DLD1 (cell line): ENCODE data around the gene MCTP1.

Experiments used
- in situ Hi-C: cut with HindIII; loops from 2 replicates; pipeline ENCODE4 v1.10.0; 2017; ENCODE audit warnings: low sequenced_read_pairs

The MCTP1 gene

DNA sequence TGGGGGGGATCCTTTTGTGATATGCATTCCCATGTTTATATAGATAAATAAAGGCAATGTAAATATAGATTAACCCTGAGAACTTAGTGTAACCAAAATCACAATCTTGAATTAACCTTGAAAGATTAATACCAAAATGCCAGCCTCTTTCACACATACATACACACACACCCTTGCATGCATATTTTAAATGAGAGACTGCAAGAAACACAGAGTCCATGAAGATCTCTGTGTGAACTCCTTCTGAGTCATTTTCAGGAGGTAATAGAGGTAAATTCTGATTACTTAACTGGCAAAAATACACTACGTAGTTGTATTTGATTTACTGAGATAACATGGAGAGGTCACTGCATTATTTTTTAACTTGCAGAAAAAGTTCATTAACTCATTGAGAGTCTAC is 548.4 kb downstream of the MCTP1 start:
- in situ Hi-C loops: no loop called here

GRCh38 chr5:94731471-94731870 is 553.4 kb downstream of the MCTP1 start:
- in situ Hi-C loops: no loop called here

- in situ Hi-C loops: no loop called here
These were observed 559.8 kb downstream of the MCTP1 start for GRCh38 chr5:94725142-94725541.

DNA sequence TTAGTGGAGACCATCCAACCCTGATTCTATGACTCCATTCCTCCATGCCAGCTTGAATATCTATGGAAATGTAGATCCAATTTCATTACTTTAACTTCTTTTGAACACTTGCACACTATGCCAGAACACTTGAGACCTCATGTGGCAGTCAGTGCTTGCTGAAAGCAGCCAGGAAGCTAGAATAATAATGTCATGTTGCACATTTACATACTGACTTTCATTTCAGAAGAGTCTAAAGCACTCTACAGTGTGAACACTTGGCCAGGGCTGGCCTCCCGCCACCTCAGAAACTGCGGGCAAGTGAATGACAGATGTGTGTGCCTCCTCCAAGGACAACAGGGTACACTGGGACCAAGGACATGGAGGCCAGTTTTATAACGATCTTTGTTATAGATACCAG is 569.1 kb downstream of the MCTP1 start:
- in situ Hi-C loops: no loop called here

DNA sequence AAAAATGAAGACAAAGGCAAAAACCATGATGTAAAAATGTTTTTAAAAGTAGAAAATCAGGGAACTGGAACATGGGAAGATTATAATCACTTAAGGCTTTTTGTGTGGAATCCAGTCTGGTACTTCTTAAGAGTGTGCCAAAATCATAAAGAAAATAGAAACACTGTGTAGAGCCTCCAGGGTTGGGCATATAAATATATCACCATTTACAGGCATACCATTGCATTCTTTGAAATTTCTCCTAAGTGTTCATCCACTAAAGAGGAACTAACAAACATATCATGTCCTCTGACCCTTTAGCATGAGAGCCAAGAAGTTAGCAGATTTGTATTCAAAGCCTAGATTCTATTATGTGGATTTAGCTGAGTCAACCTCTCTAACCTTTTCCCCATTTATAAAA is 573.1 kb downstream of the MCTP1 start:
- in situ Hi-C loops: no loop called here

DNA sequence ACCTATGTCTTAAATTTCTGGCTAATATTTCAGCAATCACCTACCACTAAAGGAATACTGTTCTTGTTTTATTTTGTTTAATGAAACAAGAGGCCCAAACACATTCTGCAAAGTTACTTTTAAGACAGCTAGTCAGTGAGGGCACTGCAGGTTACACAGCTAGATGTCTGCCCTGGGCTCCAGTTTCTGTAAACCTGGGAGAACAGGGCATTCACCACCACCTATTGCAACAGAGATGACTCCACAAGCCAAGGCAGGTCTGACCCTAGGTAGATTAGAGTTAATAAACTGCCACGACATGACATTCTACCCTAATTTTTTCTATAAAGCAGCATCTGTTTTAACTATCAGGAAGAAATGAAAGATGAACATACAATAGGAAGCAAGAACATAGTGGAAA is 575.6 kb downstream of the MCTP1 start:
- in situ Hi-C loops: no loop called here

DNA sequence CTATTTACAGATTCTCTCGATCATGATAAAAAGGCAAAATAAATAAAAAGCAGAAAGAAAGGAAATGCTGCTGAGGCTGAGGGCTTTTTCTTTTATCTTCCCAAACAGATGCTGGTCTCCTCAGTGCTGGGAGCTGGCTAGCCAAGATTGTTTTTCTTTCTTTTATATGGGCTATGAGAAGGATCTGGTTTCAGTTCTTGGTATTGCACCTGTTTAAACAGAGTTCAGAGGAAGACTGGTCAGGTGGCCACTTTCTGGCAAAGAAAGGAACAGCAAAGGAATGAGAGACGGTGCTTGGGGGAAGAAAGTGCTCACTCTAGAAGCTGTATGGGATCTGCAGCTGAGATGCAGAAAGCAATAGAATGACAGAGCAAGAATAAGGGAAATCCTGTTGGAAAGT is 577.5 kb downstream of the MCTP1 start:
- in situ Hi-C loops: no loop called here

- in situ Hi-C loops: no loop called here
These were observed 579.5 kb downstream of the MCTP1 start for GRCh38 chr5:94705427-94705826.

DNA sequence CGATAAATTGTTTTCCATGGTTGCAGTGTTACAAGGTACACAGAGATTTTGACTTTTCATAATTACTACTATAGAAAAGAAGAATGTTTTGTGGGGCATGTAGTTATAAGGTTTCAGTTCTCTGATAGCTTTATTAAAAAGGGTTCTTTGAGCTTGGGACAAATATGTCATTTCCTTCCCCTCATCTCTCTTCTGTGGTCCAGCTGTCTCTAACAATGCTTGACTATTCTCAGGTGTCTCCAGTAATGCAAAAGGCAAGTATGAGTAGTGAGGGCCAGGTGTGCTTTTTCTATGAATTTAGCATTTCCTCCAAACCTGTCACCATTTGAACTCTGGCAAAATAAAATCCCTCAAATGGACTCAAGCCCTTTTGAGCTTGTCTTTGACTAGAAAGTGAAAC is 582.2 kb downstream of the MCTP1 start:
- in situ Hi-C loops: no loop called here

DNA sequence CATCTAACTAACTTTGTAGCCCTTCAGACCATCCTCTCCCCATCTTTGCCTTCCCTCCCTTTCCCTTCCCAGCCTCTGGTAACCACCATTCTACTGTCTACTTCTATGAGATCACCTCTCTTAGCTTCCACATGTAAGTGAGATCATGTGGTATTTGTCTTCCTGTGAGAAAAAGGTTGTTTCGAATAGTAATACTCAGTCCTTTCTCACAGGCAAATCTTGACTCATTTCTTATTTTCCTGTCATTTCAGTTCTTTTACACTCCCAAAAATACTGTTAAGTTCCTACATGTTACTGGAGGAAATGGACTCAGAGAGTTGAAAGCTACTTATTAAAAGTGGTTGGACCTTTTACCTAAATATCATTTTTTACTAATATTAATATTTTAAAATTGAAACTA is 584.3 kb downstream of the MCTP1 start:
- in situ Hi-C loops: no loop called here

- in situ Hi-C loops: no loop called here
These were observed 585.3 kb downstream of the MCTP1 start for GRCh38 chr5:94699562-94699961.

- in situ Hi-C loops: no loop called here
These were observed 586.7 kb downstream of the MCTP1 start for GRCh38 chr5:94698197-94698596.

DNA sequence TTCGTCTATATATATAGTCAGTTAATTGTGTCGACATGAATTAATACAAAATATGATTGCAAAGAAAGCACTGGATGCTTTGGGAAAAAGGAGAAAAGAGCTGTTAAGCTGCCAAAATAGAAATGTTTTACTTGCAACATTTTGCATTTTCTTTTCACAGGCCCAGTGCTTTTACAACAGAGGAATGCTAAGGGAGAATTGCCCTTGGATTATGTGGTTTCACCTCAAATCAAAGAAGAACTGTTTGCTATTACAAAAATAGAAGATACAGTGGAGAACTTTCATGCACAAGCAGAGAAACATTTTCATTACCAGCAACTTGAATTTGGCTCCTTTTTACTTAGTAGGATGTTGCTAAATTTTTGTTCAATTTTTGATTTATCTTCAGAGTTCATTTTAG is 590.2 kb downstream of the MCTP1 start:
- in situ Hi-C loops: no loop called here

- in situ Hi-C loops: no loop called here
These were observed 591.0 kb downstream of the MCTP1 start for GRCh38 chr5:94693845-94694370.

- in situ Hi-C loops: no loop called here
These were observed 591.7 kb downstream of the MCTP1 start for GRCh38 chr5:94693043-94693822.

DNA sequence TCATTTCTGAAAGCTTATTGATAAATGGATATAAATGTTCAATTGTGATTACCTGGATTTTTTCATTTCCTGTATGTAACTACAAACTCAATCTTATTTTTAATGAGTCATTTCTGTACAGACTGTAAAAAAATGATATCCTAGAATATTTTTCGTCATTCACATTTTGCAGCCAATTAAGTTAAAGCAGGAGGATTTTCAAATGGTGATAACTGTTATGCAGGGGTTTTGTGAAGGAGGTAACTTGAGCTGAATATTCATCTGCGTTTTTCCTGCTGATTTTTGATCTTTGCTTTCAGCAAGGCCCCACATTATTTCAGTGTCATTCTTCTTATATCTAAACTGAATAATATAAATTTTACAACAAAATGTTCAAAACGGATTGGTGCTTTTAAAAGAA is 592.3 kb downstream of the MCTP1 start:
- in situ Hi-C loops: no loop called here

DNA sequence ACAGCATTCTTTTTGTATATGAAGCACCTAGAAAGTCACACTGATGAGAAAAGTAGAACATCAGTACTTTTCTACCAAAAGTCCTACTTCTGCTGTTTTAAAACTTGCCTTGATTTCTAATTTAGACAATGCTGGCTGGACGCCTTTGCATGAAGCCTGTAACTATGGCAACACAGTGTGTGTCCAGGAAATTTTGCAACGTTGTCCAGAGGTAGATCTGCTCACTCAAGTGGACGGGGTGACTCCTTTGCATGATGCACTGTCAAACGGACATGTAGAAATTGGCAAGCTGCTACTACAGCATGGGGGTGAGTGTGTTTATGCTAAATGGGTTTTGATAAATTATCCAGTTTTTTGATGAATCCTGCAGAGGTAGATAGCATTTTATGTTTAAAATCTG is 592.9 kb downstream of the MCTP1 start:
- in situ Hi-C loops: no loop called here

- in situ Hi-C loops: no loop called here
These were observed 593.6 kb downstream of the MCTP1 start for GRCh38 chr5:94691291-94691690.

DNA sequence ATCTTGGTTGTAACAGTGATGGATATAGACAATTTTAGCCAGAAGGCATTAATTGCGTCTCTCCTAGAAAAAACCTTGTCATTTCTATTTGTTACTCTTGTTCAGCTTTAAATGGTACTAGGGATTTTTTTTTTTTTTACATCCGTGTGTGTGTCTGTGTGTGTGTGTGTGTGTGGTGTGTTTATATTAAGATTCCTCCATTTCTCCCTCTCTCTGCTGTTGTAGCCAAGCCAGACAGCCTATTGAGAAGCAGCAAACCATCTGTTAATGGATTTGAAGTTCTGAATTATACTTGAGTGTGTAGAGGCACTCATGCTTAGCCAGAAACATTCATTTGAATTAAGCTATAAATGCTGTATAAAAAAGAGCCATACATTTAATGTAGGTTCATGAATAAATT is 594.1 kb downstream of the MCTP1 start:
- in situ Hi-C loops: no loop called here

GRCh38 chr5:94689908-94690307 is 595.0 kb downstream of the MCTP1 start:
- in situ Hi-C loops: no loop called here

DNA sequence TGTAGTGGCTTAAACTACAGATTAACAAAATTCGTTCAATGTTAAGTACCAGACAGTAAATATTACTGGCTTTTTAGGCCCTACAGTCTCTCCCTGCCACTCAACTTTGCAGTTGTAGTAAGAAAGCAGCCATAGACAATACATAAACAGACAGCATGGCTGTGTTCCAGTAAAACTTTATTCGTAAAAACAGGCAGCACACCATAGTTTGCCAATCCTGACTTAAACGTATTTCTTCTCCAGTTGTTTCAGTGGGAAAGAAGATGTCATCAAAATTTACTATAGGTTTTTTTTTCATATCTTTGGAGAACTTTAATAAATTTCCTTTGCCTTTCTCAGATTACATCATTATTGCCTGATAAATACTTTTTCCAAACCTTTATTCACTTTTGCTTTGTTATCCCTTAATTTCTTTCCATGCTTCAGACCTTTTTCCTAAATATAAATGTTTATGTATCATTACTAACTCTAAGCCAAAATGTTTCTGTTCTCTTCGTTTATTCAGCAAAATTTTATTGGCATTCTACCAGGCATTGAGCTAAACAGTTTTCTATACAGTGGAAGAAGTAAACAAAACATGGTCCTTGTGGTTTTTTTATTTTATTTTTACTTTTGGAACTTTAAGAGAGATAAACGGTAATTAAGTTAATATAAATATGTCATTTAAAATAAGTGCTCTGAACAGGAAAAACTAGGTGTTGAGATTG is 601.9 kb downstream of the MCTP1 start:
- in situ Hi-C loops: no loop called here

DNA sequence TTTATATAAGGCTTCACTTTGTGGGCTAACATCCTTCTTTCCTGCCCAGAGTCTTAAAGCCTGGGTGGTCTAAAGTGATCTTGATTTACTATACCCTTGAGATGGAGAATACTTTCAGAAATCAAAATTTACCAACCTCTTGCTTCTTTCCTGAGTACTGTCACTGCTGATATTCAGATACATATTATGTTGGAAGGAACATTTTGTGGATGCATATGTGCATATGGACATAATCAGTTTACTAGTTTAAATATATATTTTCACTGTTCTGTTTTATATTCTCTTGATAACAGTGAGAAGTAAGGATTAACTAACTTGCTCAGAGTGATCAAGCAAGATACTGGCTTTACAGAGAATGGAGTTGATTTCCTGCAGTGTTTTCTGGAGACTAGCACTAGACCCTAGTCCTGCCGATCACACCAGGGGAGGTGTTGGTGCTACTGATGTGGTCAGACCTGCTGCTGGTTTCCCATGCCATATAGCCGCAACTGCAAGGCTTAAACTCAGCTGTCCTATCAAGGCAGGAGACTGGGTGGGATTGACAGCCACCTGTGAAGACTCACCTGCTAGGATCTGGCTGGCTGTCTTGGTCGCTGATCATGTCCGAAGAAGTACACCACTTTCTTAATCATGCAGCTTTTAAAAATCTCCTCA is 608.8 kb downstream of the MCTP1 start:
- in situ Hi-C loops: no loop called here
